HEK293 (cell line): ENCODE measurements around the gene ATE1.

Experiments used
- CTCF ChIA-PET: fragments of 350-600 bp; formaldehyde crosslinking; extraction: SDS; loops from one replicate; lab custom pipeline; 2021; ENCODE audit warnings: antibody characterized with exemption; lab: Yijun Ruan, JAX
- POLR2A ChIA-PET: fragments of 300-600 bp; formaldehyde crosslinking; extraction: SDS; loops from one replicate; lab custom pipeline; 2020; ENCODE audit warnings: antibody characterized with exemption, inconsistent platforms; lab: Yijun Ruan, JAX
- H3K27ac ChIP-seq: fragments of 200-500 bp; sonication (Bioruptor generic); 2 replicates; pipeline ENCODE4 v1.5.1; 2014; ENCODE audit warnings: low read depth, low read length, control low read depth, inconsistent platforms; ENCODE audit errors: extremely low read depth
- H3K36me3 ChIP-seq, 2 experiments: fragments of 200-500 bp in 1 of 2; sonication (Bioruptor generic) in 1 of 2; 1 replicate in 1 of 2; 2 replicates in 1 of 2; pipeline ENCODE4 v1.5.1; 2014 to 2017; ENCODE audit warnings: inconsistent platforms in 2 of 2, low read length in 2 of 2; ENCODE audit not compliant: control insufficient read depth in 2 of 2, insufficient read depth in 1 of 2
- H3K4me1 ChIP-seq: fragments of 200-500 bp; sonication (Bioruptor generic); 2 replicates; pipeline ENCODE4 v1.5.1; 2014; ENCODE audit warnings: mild to moderate bottlenecking, low read length, inconsistent platforms; ENCODE audit not compliant: control insufficient read depth, insufficient read depth
- H3K4me3 ChIP-seq: 2 replicates; pipeline ENCODE4 v1.5.1; 2011; ENCODE audit warnings: low read depth, mild to moderate bottlenecking, control low read depth, low read length, moderate library complexity
- H3K9me3 ChIP-seq: fragments of 200-500 bp; sonication (Bioruptor generic); 2 replicates; pipeline ENCODE4 v1.5.1; 2014; ENCODE audit warnings: low read depth, low read length, inconsistent platforms; ENCODE audit not compliant: control insufficient read depth, insufficient read depth
- FEZF1 ChIP-seq: fragments of 450-650 bp; formaldehyde crosslinking; IDR thresholded peaks from 2 replicates; pipeline ENCODE4 v1.5.1; 2016; ENCODE audit warnings: missing biosample characterization, missing genetic modification characterization
- KLF10 ChIP-seq: fragments of 450-650 bp; IDR thresholded peaks from 2 replicates; pipeline ENCODE4 v1.5.1; 2018; ENCODE audit warnings: missing biosample characterization, mild to moderate bottlenecking, missing genetic modification characterization
- SP7 ChIP-seq: fragments of 450-650 bp; formaldehyde crosslinking; IDR thresholded peaks from 2 replicates; pipeline ENCODE4 v1.5.1; 2016; ENCODE audit warnings: missing biosample characterization, missing genetic modification characterization
- ZNF23 ChIP-seq: fragments of 450-650 bp; formaldehyde crosslinking; IDR thresholded peaks from 2 replicates; pipeline ENCODE4 v1.5.1; 2016; ENCODE audit warnings: missing biosample characterization, missing genetic modification characterization, borderline replicate concordance
- ZNF324 ChIP-seq: fragments of 450-650 bp; formaldehyde crosslinking; IDR thresholded peaks from 2 replicates; pipeline ENCODE4 v1.5.1; 2016; ENCODE audit warnings: missing biosample characterization, missing genetic modification characterization
- ZNF335 ChIP-seq: fragments of 450-650 bp; formaldehyde crosslinking; conservative IDR thresholded peaks from 2 replicates; pipeline ENCODE4 v1.5.1; 2016; ENCODE audit warnings: missing biosample characterization, missing genetic modification characterization
- ZNF354C ChIP-seq: fragments of 450-650 bp; formaldehyde crosslinking; IDR thresholded peaks from 2 replicates; pipeline ENCODE4 v1.5.1; 2016; ENCODE audit warnings: missing biosample characterization, missing genetic modification characterization, low read depth, borderline replicate concordance
- ZNF391 ChIP-seq: fragments of 450-650 bp; formaldehyde crosslinking; IDR thresholded peaks from 2 replicates; pipeline ENCODE4 v1.5.1; 2016; ENCODE audit warnings: low read depth, missing biosample characterization, missing genetic modification characterization, borderline replicate concordance
- ZNF394 ChIP-seq: fragments of 450-650 bp; formaldehyde crosslinking; IDR thresholded peaks from 2 replicates; pipeline ENCODE4 v1.5.1; 2016; ENCODE audit warnings: missing biosample characterization, missing genetic modification characterization, mild to moderate bottlenecking, moderate library complexity, borderline replicate concordance
- ZNF404 ChIP-seq: fragments of 450-650 bp; formaldehyde crosslinking; IDR thresholded peaks from 2 replicates; pipeline ENCODE4 v1.5.1; 2017; ENCODE audit warnings: missing biosample characterization, missing genetic modification characterization
- ZNF521 ChIP-seq: fragments of 450-650 bp; formaldehyde crosslinking; IDR thresholded peaks from 2 replicates; pipeline ENCODE4 v1.5.1; 2017; ENCODE audit warnings: missing biosample characterization, mild to moderate bottlenecking, missing genetic modification characterization
- ZNF530 ChIP-seq: fragments of 450-650 bp; formaldehyde crosslinking; IDR thresholded peaks from 2 replicates; pipeline ENCODE4 v1.5.1; 2016; ENCODE audit warnings: low read depth, missing biosample characterization, missing genetic modification characterization
- ZNF792 ChIP-seq: fragments of 450-650 bp; formaldehyde crosslinking; IDR thresholded peaks from 2 replicates; pipeline ENCODE4 v1.5.1; 2016; ENCODE audit warnings: missing biosample characterization, missing genetic modification characterization
- TF ChIP-seq, protein P1 (sequence below): fragments of 450-650 bp; formaldehyde crosslinking; IDR thresholded peaks from 2 replicates; pipeline ENCODE4 v1.5.1; 2017; ENCODE audit warnings: missing biosample characterization, missing genetic modification characterization
- TF ChIP-seq, protein P2 (sequence below): fragments of 450-650 bp; formaldehyde crosslinking; conservative IDR thresholded peaks from 2 replicates; pipeline ENCODE4 v1.5.1; 2016; ENCODE audit warnings: low read depth, missing biosample characterization, missing genetic modification characterization
- TF ChIP-seq, protein P3 (sequence below): fragments of 450-650 bp; formaldehyde crosslinking; IDR thresholded peaks from 2 replicates; pipeline ENCODE4 v1.5.1; 2016; ENCODE audit warnings: missing biosample characterization, missing genetic modification characterization
- TF ChIP-seq, protein P4 (sequence below): fragments of 450-650 bp; formaldehyde crosslinking; IDR thresholded peaks from 2 replicates; pipeline ENCODE4 v1.5.1; 2016; ENCODE audit warnings: missing biosample characterization, missing genetic modification characterization
- TF ChIP-seq, protein P5 (sequence below): fragments of 450-650 bp; formaldehyde crosslinking; IDR thresholded peaks from 2 replicates; pipeline ENCODE4 v1.5.1; 2016; ENCODE audit warnings: missing biosample characterization, missing genetic modification characterization

ATE1 gene

DNA sequence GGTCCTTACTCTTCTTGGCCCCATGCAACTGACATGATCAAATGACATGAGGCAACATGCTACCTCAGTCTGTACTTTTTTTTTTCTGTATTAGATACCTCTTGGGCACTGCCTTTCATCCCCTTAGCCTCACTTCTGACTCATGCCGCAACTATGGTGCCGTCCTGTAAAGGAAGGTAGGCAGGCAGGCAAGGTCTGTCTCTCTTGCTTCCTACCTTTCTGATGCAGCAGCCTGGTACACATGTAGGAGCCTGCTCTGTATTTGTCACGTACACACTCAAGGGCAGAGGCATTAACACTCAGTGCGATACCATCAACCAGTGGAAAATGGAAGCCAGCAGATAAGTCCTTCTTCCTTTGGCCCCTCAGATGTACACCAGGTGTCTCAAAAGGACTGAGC is 146.7 kb downstream of the ATE1 start:
- Histone ChIP-seq H3K9me3 (no peaks in the 10 kb centered on the region), H3K4me3 (no peak overlapping the region), H3K36me3 (no peaks in the 10 kb centered on the region), H3K4me1 (no peaks in the 10 kb centered on the region), H3K27ac (no peak overlapping the region)
- ChIA-PET POLR2A (no interaction called here), CTCF (no interaction called here)
- no peak for TF ChIP-seq ZNF23 (tag by site-specific recombination)
- TF ChIP-seq, protein P1, sequence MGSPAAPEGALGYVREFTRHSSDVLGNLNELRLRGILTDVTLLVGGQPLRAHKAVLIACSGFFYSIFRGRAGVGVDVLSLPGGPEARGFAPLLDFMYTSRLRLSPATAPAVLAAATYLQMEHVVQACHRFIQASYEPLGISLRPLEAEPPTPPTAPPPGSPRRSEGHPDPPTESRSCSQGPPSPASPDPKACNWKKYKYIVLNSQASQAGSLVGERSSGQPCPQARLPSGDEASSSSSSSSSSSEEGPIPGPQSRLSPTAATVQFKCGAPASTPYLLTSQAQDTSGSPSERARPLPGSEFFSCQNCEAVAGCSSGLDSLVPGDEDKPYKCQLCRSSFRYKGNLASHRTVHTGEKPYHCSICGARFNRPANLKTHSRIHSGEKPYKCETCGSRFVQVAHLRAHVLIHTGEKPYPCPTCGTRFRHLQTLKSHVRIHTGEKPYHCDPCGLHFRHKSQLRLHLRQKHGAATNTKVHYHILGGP (tag by site-specific recombination), result no peak

DNA sequence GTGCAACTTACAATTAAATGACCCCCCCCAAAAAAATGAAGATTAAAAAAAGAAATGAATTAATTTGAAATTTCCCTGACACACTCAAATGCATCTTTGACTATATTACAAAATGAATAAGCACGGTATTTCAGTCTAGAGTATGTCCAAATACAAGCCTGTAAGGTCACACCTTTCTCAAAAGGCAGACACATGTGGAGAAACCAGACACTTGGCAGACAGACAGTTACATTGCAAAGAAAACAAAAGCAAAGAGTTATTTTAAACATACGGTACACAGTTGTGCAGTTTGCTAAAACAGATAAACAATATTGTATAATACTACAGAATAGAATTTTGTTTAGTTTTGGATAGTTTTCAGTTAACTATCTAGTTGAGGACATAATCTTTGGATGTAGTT is 153.0 kb downstream of the ATE1 start:
- TF ChIP-seq, protein P2, sequence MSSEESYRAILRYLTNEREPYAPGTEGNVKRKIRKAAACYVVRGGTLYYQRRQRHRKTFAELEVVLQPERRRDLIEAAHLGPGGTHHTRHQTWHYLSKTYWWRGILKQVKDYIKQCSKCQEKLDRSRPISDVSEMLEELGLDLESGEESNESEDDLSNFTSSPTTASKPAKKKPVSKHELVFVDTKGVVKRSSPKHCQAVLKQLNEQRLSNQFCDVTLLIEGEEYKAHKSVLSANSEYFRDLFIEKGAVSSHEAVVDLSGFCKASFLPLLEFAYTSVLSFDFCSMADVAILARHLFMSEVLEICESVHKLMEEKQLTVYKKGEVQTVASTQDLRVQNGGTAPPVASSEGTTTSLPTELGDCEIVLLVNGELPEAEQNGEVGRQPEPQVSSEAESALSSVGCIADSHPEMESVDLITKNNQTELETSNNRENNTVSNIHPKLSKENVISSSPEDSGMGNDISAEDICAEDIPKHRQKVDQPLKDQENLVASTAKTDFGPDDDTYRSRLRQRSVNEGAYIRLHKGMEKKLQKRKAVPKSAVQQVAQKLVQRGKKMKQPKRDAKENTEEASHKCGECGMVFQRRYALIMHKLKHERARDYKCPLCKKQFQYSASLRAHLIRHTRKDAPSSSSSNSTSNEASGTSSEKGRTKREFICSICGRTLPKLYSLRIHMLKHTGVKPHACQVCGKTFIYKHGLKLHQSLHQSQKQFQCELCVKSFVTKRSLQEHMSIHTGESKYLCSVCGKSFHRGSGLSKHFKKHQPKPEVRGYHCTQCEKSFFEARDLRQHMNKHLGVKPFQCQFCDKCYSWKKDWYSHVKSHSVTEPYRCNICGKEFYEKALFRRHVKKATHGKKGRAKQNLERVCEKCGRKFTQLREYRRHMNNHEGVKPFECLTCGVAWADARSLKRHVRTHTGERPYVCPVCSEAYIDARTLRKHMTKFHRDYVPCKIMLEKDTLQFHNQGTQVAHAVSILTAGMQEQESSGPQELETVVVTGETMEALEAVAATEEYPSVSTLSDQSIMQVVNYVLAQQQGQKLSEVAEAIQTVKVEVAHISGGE, result no peak
- TF ChIP-seq, protein P3, sequence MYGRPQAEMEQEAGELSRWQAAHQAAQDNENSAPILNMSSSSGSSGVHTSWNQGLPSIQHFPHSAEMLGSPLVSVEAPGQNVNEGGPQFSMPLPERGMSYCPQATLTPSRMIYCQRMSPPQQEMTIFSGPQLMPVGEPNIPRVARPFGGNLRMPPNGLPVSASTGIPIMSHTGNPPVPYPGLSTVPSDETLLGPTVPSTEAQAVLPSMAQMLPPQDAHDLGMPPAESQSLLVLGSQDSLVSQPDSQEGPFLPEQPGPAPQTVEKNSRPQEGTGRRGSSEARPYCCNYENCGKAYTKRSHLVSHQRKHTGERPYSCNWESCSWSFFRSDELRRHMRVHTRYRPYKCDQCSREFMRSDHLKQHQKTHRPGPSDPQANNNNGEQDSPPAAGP (tag by site-specific recombination), result no peak
- TF ChIP-seq SP7 (tag by site-specific recombination), result no peak
- TF ChIP-seq ZNF391 (tag by site-specific recombination), result no peak
- TF ChIP-seq ZNF335 (tag by site-specific recombination), result 0 out of 2 replicates have a peak, but pooled peaks have one; percentile 26
- Histone ChIP-seq H3K27ac (no peak overlapping the region), H3K4me1 (peaks cover 17% of the 10 kb centered on the region), H3K36me3 (no peaks in the 10 kb centered on the region), H3K4me3 (no peak overlapping the region), H3K9me3 (no peaks in the 10 kb centered on the region)
- POLR2A ChIA-PET, result no interaction called here
- CTCF ChIA-PET, result no interaction called here

DNA sequence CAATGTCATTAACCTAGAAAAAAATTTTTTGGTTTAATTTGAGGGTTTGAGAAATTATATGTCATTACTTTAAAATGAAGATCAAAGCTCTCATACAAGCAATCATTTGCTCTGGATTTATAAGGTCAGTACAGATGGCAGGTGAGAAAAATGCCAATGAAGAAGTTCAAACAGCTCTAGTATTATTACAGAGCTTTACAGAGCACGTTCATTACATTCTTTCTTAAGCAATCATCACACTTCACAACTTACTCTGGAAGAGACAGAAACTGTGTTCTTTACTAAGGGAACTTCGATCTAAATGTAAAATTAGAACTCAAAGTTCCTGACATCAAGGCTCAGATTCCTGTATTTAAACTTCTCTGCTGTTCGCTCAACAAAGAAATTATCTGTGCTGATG is 153.4 kb downstream of the ATE1 start:
- ChIA-PET POLR2A (interaction anchor here (0.6 kb wide), 1 partner anchor 37 kb away, joined by 4 read pairs; no protein-coding TSS in a partner anchor), CTCF (no interaction called here)
- Histone ChIP-seq H3K27ac (no peak overlapping the region), H3K4me3 (no peak overlapping the region), H3K4me1 (peaks cover 17% of the 10 kb centered on the region), H3K9me3 (no peaks in the 10 kb centered on the region), H3K36me3 (no peaks in the 10 kb centered on the region)
- no peak for TF ChIP-seq ZNF530
- no peak for TF ChIP-seq ZNF354C (tag by site-specific recombination)
- no peak for TF ChIP-seq ZNF324 (tag by site-specific recombination)
- TF ChIP-seq, protein P4, sequence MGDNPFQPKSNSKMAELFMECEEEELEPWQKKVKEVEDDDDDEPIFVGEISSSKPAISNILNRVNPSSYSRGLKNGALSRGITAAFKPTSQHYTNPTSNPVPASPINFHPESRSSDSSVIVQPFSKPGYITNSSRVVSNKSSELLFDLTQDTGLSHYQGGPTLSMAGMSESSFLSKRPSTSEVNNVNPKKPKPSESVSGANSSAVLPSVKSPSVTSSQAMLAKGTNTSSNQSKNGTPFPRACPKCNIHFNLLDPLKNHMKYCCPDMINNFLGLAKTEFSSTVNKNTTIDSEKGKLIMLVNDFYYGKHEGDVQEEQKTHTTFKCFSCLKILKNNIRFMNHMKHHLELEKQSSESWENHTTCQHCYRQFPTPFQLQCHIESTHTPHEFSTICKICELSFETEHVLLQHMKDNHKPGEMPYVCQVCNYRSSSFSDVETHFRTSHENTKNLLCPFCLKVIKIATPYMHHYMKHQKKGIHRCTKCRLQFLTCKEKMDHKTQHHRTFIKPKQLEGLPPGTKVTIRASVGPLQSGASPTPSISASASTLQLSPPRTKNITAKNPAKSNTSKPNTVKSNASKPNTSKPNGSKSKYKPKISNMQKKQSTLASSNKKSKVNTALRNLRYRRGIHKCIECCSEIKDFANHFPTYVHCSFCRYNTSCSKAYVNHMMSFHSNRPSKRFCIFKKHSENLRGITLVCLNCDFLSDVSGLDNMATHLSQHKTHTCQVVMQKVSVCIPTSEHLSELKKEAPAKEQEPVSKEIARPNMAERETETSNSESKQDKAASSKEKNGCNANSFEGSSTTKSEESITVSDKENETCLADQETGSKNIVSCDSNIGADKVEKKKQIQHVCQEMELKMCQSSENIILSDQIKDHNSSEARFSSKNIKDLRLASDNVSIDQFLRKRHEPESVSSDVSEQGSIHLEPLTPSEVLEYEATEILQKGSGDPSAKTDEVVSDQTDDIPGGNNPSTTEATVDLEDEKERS (tag by site-specific recombination), result no peak
- no peak for TF ChIP-seq ZNF521
- no peak for TF ChIP-seq ZNF404 (tag by site-specific recombination)
- TF ChIP-seq ZNF792, result no peak
- TF ChIP-seq, protein P2, result no peak
- no peak for TF ChIP-seq ZNF394 (tag by site-specific recombination)
- no peak for TF ChIP-seq FEZF1
- TF ChIP-seq, protein P5, sequence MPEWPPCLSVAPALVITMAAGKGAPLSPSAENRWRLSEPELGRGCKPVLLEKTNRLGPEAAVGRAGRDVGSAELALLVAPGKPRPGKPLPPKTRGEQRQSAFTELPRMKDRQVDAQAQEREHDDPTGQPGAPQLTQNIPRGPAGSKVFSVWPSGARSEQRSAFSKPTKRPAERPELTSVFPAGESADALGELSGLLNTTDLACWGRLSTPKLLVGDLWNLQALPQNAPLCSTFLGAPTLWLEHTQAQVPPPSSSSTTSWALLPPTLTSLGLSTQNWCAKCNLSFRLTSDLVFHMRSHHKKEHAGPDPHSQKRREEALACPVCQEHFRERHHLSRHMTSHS (tag by site-specific recombination), result no peak
- TF ChIP-seq KLF10 (tag by site-specific recombination), result no peak
